ENCODE measurements around the gene NCKAP1. TPM values are rescaled to one million over a fixed set of nuclear protein-coding genes. Genes with fewer than 3 reads are reported as not detected.

NCKAP1 gene
- total RNA-seq, 2 donors from 2014 or later = 19.8 to 59.9 TPM

GRCh38 chr2:182898718-182899117 is 139.5 kb downstream of the NCKAP1 start:
- 84 to 95% methylated on average over 1 of the region's 1 CpG for WGBS, 2 donors
- H3K9me3 ChIP-seq = no peaks in the 10 kb centered on the region
- DNase-seq (no peak), ATAC-seq (no peak)
- no peaks in the 10 kb centered on the region for H3K27me3 ChIP-seq
- intact Hi-C loops (cut with DNase I) = no loop called here
- TF ChIP-seq POLR2A (IDR thresholded peaks at IDR 0.05) = no peak
- no peak for TF ChIP-seq CTCF (IDR thresholded peaks at IDR 0.05)
- no peak overlapping the region for H3K4me3 ChIP-seq
- no peak overlapping the region for H3K27ac ChIP-seq
- H3K36me3 ChIP-seq (replicated peaks in 1 of 2; ENCODE audit: insufficient read depth in 1 of 2, low read depth in 2 of 2) = no peaks in the 10 kb centered on the region
- no peaks in the 10 kb centered on the region for H3K4me1 ChIP-seq

GRCh38 chr2:182897137-182897536 is 141.1 kb downstream of the NCKAP1 start:
- 76 to 92% methylated on average over 1 of the region's 1 CpG for WGBS, 2 donors
- H3K9me3 ChIP-seq = no peaks in the 10 kb centered on the region
- H3K4me1 ChIP-seq = no peaks in the 10 kb centered on the region
- no peak overlapping the region for H3K4me3 ChIP-seq
- intact Hi-C loops (cut with DNase I) = no loop called here
- H3K27me3 ChIP-seq = no peaks in the 10 kb centered on the region
- H3K27ac ChIP-seq = no peak overlapping the region
- DNase-seq (no peak), ATAC-seq (no peak)
- H3K36me3 ChIP-seq (replicated peaks in 1 of 2; ENCODE audit: insufficient read depth in 1 of 2, low read depth in 2 of 2) = no peaks in the 10 kb centered on the region
- TF ChIP-seq CTCF (IDR thresholded peaks at IDR 0.05) (no peak), POLR2A (IDR thresholded peaks at IDR 0.05) (no peak)

- TF ChIP-seq POLR2A (IDR thresholded peaks at IDR 0.05) (no peak), CTCF (IDR thresholded peaks at IDR 0.05) (no peak)
- intact Hi-C loops (cut with DNase I) = no loop called here
- H3K27ac ChIP-seq = no peak overlapping the region
- H3K4me1 ChIP-seq = no peaks in the 10 kb centered on the region
- DNase-seq (no peak), ATAC-seq (no peak)
- no peaks in the 10 kb centered on the region for H3K9me3 ChIP-seq
- 82 to 89% methylated on average over 6 of the region's 6 CpGs for WGBS, 2 donors
- no peak overlapping the region for H3K4me3 ChIP-seq
- H3K36me3 ChIP-seq (replicated peaks in 1 of 2; ENCODE audit: insufficient read depth in 1 of 2, low read depth in 2 of 2) = no peaks in the 10 kb centered on the region
- no peaks in the 10 kb centered on the region for H3K27me3 ChIP-seq
Observed at GRCh38 chr2:182895798-182896197, 142.5 kb downstream of the NCKAP1 start.

GRCh38 chr2:182895169-182895568 is 143.1 kb downstream of the NCKAP1 start:
- H3K27me3 ChIP-seq = no peaks in the 10 kb centered on the region
- H3K4me3 ChIP-seq = no peak overlapping the region
- H3K36me3 ChIP-seq (replicated peaks in 1 of 2; ENCODE audit: insufficient read depth in 1 of 2, low read depth in 2 of 2) = no peaks in the 10 kb centered on the region
- no peak overlapping the region for H3K27ac ChIP-seq
- intact Hi-C loops (cut with DNase I) = no loop called here
- no peaks in the 10 kb centered on the region for H3K4me1 ChIP-seq
- ATAC-seq = no peak
- 93% methylated on average over 4 of the region's 4 CpGs for WGBS, 2 donors
- DNase-seq = no peak
- TF ChIP-seq POLR2A (IDR thresholded peaks at IDR 0.05) (no peak), CTCF (IDR thresholded peaks at IDR 0.05) (no peak)
- no peaks in the 10 kb centered on the region for H3K9me3 ChIP-seq

- Histone ChIP-seq H3K36me3 (replicated peaks in 1 of 2; ENCODE audit: insufficient read depth in 1 of 2, low read depth in 2 of 2) (no peaks in the 10 kb centered on the region), H3K4me1 (no peaks in the 10 kb centered on the region), H3K27me3 (no peaks in the 10 kb centered on the region), H3K27ac (no peak overlapping the region), H3K4me3 (no peak overlapping the region), H3K9me3 (no peaks in the 10 kb centered on the region)
- no peak for DNase-seq
- WGBS, 2 donors = 96 to 97% methylated on average over 7 to 9 of the region's 9 CpGs
- no peak for ATAC-seq
- TF ChIP-seq POLR2A (IDR thresholded peaks at IDR 0.05) (no peak), CTCF (IDR thresholded peaks at IDR 0.05) (no peak)
- intact Hi-C loops (cut with DNase I) = no loop called here
Observed at GRCh38 chr2:182894174-182894573, 144.1 kb downstream of the NCKAP1 start.

All from body of pancreas (tissue), 4 donors.